ENCODE measurements around the gene PRKCA.

DNA sequence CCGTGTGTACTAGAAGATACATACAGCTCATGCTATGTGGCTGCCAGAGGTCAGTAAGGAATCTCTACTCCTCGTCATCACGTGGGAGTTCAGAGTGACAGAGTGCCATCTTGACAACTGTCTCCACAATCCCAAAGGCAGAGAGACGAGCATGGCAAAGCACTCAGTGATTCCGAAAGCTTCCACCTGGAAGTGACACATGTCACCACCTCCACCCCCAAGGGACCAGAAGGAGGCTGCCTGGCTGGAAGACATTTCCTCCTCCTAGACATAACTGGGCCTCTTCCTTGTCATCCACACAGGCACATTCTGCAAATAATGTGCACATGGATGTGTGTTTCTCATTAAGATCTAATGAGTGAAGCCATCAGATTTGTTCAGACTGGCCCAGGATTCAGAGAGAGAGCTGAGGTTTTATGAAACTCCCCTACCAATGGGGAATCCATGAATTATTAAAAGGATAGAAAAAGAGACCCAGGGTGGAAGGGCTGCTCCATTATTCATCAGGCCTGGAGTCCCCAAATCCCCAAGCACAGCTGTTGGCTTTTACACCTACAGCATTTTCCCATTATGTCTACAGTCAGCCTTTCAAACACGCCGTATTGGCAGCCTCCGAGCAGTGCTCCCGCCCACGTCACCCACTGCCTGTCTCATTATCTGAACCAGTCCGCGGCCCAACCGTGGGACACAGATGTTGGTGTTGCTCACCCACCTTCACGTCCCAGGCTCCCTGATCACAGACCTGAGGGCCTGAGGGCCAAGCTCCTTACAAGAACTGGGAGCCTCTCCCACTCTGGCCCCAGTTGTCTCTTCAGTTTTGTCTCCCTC, 529.2 kb downstream of the PRKCA start:
- TF ChIP-seq POLR2AphosphoS5 (IDR thresholded peaks at IDR 0.05; ENCODE audit: borderline replicate concordance, low read depth, low read length) (no peak), EZH2 (IDR thresholded peaks at IDR 0.05) (no peak)

All from SK-N-MC (cell line).